NCI-H1048 (cell line): Measurements from ENCODE around the gene CUBN.

ENCODE experiments used
- DNase-seq: peaks from one replicate; lab custom pipeline; 2025; lab: John Stamatoyannopoulos, UW

The CUBN gene

DNA sequence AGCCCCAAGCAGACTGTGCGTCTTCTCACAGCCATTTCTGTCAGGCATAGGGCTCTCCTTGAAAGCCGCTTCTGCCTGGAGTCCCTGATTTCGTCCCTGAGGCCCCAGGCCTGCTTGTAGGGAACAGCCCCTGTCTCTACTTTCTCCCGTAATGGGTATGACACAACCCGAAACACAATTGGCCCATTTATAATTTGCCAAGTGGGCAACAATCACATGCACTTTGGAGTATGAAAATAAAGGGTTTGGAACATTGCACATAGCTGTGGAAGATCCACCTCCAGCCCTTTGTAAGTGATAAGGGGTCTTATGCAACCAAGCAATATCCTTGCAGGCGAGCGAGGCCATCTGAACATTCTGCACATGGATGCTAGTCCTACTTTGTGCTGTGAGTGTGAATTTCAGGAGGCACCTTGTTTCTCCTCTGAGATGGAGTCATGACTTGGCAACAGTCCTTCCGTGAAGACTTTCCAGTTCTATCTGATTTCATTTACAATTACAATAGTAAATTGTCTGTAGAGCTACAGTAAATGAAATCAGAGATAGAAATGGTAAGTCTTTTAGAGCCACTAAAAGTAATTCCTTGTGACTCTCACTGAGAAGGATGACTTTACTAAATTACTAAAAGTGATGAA is 141.5 kb downstream of the CUBN start:
- DNase-seq: no peak

DNA sequence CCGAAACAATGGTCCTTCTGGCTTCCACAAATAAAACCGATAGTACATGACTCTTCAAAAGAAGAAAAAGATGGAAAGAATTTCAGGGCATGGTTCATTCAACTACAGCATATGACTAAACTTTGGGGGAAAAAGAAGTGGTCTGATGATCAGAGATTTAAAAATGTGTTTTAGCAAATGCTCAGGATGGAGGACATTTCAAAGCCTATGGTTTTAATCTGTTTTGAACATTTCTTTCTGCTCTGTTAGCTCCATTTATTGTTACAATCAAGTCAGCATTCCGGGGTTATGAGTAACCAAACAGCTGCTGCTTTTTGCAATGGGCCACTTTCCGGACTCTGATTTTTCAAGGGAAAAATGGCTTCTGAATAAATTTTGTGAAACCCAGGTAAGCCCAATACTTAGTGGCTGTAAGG is 142.4 kb downstream of the CUBN start:
- DNase-seq: no peak

DNA sequence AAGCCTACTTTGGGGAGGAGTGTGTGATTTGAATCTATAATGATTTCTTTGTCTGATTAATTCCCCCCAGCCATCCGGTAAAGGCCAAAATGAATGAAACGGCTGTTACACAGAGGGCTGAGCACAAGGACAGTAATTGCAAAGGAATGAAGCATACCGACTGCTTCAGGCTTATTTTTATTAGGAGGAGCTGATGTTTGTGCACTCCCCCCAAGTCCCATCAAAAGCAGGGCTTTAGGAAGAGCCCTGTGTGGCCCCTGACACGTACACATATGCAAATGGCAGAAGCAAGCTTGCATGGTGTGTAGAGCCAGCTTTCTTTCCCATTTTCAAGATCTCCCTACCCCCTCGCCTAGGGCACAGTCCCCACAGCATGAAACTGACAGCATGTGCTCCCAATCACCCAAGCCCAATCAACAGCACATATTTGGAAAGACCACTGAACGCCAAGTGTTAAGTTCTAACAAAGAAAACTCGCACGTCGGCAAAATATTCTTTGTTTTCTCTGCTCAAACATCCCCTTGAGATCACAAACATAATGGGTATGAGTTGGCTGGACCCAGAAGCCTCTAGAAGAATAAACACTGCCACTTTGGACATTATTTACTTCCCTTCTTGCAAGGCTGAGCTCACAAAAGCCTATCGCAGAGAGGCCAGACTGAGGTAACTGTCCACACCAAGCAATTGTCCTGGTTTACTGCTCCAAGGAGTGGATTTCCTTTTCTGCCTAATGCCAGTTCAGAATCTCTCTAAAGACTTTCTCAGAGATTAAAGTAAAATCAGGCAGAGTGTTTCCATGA is 143.0 kb downstream of the CUBN start:
- peak; percentile 90 for DNase-seq

DNA sequence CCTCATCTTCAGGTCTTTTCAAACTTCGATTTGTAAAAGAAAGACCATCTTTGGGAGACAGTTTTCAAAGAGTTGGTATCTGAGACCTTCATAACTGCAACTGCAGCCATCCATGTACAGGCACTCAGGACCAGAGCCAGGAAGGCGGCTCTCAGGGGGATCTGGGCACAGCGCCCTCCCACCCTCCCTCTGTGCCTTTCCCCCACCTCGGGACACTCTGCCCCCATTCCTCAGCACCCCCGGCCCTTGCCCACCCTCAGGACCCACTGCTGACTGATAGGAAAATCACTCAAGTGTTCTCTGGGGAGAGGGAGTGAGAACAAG is 143.6 kb downstream of the CUBN start:
- no peak for DNase-seq

DNA sequence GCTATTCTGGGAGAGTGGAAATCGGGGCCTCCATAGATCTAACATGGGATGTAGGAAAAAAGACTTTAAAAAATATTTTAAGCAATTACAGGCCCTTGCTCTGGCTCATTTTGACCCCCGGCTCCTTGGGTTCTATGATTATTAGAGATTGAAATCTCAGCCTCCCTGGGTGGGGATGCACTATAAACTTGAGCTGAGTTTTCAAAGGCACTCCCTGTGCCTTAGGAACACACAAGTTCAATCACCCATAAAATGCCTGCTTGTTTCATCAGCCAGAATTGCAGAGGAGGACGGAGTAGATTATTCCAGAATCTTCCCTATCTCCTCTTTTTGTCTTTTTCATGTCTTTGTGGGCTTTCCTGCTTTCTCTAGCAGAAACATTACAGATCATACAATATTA is 145.4 kb downstream of the CUBN start:
- no peak for DNase-seq

DNA sequence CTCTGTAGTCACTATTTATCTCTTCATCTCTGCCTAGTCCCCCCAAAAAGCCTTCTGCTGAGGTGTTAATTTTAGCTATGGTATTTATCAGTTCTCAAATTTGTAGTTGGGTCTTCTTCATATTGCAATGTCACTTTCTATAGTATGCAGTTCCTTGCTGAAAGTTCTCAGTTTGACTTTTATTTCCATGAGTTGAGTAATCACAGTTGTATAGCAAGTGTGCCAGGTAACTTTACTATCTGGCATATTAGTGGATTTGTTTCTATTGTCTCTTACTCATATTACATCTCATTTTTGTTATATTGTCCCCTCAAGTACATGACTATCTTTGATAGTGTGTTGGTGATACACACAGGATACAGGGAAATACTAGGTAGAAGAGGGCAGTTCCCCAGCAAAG is 152.8 kb downstream of the CUBN start:
- DNase-seq: no peak

DNA sequence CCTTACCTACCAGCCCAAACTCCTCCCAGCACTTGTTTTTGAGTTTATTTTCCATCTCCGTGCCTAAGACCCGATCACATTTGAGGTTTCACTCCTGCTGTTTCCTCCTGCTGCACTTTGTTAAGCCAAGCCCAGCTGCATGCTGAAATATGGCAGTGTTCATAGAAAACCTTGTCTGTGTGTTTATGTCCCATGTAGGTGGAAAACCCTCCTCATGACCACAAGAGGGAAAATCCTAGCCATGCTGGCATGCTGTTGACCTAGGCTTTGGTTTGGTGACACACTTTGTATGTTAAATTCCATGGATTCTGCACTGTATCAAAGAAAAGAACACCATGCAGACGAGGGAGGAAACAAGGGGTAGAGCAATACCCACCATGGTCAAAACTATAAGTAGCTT is 154.4 kb downstream of the CUBN start:
- no peak for DNase-seq

DNA sequence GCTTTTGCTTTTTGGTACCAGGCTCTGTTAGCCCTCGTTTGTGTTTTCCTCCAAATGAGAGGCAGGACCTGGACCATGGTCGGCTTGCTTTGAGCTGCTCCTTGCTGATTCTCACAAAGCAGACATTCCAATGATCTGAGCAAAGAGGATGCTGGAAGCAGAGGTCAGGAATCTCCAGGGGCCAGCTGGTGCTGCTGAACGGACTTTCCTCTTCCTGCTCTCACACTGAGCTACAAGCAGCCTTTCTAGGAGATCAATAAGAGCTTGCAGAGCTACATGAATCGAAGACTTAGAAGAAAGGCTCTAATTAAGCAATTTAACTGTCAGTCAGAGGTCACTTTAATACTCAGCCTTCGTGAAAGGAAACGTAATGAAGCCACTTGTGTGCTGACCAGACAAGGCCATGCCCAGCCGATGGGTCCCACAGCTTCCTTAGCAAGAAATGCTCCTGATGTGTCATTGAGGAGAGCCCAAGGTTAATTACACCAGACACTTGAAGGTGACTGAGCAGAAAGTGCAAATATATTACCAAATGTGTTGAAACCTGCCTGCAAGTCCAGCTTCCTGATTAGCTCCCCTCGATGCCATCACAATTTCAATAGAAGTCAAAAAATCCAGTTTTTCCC is 161.1 kb downstream of the CUBN start:
- DNase-seq: no peak

DNA sequence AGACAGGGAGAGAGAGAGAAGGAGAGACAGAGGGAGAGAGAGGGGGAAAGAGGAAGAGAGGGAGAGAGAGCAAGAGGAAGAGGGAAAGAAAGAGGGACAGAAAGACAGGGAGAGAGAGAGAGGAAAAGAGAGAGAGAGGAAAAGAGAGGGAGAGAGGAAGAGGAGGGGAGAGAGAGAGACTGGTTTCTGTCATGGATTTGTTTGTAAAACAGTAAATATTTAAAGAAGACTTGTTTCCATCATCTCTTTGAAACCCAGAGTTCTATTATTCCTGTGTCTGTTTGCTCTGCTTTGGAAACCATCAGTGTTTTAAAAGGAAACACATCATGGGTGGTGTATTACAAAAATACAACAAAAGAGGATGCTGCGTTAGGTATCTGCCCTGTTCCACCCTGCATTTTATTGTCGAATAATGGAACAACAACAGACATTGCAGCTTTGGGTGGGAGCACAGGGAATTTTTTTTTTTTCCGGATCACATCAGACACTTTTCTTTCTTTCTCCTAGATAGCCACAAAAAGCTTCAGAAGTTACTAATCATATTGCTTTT is 161.7 kb downstream of the CUBN start:
- DNase-seq: no peak

DNA sequence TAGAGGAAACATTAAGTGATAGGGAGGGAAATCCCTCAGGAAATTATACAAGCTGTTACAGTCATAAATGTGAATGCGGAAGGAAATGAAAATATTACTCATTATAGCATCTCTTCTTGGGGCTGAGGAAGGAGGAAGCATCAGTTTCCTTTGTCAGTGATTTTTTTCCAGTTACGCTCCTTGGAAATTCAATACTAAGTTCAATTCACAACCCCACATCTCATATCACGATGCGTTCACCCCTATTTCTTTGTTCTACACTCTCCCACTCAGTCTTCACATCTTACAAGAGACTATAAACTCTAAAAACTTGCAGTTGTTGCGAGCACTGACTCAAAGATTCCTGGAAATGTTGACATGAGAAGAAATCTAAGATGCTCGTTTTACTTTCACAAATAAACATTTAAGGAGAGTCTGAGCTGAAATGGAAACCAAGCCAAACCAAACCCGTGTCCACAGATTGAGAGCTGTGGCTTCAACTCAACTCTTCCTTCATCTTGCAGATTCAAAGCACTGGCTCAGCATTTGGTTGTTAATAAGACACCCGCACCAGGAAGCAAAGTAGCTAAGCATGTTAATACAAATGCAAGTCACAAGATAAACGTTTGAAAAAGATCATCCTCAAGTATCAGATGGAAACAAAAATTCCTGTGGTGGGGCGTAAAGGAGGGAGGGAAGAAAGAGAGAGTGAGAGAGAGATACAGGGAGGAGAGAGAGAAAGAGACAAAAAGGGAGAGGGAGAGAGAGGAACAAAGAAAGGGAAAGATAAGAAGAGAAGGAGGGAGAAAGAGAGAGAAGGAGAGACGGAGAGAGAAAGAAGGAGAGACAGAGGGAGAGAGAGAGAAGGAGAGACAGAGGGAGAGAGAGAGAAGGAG is 162.4 kb downstream of the CUBN start:
- no peak for DNase-seq

DNA sequence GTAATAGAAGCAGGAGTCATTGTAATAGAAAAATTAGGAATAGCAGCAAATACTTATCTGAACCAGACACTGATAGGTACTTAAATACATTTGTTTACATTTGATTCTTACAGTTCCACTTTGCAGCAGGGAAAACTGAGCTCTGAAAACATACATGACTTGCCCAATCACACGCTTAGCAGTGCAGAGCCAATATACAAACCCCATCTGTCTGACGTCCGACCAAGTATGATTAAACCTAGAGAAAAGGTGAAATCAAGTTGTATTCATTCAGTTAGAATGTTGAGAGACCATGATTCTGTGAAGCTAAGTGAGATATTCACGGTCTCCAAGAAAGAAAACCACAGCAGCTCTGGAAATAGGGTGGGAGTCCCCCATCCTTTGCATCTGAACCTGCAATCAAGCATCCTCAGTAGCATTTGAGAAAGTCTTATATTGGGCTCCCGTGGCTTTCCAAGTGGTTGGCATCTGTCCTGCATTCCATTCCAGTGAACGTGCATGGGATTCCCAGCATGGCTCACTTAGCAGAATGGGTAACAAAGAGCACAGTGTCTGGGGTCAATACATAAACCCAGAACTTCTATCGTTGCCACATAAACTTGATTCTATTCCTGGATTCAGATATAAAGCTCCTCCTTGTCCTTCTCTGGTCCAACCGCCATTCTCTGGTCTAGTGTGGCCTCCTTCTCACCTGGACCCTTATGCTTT is 163.7 kb downstream of the CUBN start:
- DNase-seq: peak; percentile 75

DNA sequence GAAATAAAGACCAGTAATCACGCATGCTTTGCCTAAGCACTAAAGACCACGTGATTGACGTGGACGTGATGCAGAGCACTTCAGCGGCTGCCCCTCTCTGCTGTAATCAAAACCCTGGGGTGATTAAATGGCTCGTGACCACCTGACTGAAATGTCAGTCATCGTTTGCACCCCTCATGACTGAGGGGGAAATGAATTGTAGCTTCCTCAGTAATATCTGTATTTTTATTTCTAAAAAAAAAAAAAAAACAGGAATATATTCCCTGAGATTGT is 164.3 kb downstream of the CUBN start:
- DNase-seq: no peak

DNA sequence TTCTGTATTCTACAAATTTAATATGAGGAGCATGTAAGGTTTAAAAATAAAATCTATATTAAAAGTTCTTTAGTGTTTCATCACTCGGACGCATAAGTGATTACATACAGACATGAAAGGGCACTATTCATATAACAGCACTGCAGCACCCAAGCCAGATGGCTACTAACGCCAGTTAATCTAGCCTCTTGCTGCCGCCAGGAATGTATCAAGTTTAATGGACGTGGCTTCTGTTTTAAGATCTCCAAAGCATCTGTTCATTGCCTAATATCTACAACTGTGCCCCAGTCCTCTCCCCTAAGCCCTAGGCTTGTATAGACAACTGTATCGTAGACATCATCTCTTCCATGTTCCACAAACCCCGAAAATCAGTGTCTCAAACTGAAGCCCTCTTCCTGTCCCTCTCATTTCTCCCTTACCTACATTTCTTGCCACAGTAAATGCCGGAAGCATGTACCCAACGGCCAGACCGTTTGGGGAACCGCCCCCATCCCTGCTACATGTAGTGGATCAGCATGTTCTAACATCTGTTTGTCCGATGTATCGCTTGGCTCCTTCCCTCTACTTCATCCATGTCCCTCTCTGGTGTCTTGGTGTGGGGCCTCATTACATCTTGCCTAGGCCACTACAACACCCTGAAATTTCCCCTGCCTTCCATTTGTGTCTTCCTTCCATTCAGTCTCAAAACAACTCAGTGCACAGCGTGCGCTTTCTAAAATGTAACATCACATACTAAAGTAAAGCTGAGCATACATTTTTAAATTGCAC is 164.9 kb downstream of the CUBN start:
- no peak for DNase-seq

DNA sequence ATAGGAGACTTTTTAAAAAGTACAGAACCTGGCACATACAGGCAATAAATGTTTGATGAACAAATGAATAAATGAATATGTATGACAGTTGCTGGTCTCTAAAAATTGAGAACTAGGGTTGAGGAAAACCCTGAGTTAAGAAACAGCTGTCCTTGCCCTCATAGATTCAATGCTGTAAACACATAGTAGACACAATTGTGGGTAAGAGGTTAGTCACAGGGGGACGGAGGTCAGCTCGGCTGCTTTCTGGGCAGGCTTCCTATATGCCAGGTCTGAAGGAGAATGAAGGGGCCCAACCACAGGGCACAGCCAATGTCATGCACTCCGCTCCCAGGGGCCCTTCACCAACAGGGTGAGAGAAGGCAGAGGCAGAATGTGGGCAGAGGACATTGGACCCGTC is 169.1 kb downstream of the CUBN start:
- no peak for DNase-seq

DNA sequence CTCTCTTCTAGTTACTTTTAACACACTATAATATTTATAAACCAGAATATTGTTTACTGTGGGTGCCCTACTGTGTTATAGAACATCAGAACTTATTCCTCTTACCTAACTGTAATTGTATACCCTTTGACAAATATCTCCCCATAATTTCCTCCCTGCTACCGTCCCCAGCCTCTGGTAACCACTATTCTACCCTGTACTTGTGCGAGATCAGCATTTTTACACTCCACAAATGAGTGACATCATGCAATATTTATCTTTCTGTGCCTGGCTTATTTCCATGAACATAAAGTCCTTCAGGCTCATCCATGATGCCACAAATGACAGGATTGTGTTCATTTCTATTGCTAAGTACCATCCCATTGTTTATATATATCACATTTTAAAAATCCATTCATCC is 172.6 kb downstream of the CUBN start:
- DNase-seq: no peak

DNA sequence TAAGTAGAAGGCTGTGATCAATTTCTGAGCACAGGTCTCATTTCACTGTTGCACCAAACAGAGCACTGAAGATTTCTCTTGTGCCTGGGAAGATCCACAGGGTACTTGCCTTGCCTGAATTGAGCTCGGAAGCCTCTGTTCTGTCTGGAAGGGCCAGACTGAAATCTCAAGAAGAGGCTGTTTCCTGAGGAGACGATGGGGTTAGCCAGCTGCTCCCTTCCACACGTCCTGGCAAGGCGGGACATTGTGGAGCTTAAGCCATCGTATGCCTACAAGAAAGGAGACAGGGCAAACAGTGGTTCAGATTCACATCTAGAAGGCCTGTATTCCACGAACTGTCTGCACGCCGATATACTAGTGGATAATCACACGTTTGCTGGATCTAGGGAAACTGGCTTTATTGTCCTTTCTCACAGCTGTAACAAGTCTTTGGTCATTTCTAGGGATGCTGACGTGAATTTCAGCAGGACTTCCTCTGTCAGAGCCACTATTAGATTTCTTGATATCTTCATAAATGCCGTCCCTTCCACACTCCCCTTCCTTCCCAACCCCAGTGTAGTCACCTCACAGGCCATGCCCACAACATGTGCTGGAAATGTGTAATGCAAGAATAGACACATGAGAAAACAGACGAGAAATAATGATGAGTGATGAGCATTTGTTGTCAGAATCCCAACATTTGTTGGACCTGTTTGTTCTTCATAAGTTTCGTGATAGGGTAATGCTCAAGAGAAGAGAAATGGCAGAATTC is 175.2 kb downstream of the CUBN start:
- no peak for DNase-seq

DNA sequence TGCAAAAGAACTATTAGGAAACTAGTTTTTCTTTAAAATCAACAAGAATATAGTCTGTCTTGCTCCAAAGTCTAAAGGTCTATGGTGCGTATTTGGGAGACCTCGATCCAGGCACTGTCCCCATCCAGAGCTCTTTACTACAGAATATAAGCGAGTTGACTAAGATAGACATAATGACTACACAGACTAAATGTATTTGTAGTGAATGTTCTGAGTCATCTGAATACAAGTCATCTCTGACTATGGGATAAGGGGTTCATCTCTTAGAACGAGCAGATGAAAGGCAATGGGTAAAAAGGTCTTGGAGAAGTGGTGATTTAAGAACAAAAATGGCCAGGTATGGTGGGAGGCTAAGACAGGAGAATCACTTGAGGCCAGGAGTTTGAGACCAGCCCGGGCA is 176.3 kb downstream of the CUBN start:
- DNase-seq: no peak

DNA sequence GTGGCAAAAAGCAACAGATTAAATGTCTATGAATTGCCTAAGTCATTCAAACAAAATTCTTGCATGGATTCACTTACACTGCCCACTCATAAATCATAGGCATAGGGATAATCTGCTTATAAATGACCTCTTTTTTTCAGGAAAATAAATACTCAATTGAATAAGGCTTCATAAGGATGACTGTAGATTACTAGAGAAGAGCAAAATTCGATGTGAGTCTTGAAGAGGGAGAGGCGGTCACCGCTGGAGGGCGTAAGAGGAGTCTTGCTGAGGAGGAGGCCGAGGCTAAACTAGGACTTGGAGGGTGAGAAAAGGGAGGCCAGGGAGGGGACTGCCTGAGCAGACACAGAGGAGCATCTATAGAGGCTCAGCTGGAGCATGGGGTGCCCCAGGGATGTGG is 177.0 kb downstream of the CUBN start:
- no peak for DNase-seq

DNA sequence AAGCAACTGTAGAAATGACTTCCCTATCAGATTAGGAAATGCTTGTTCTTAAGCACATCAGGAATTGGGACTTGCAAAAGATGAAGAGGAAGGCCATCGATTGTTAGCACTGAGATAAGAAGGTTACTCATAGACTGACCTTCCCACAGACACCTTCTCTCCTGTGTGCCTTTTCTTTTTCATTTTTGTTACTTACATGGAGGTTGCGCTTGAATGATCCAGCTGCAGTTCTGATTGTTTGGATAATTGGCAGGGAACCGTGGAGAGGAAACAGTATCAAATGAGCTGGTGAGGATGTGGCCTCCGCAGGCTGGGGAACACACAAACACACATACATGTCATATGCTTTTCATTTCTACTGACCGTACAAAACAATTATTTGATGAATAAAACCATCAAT is 177.5 kb downstream of the CUBN start:
- DNase-seq: no peak
